Uterus (tissue), 2 donors: Measurements from ENCODE around the gene LGALS14.
"Not testable (repeated sequence)": the region's sequence is repeated elsewhere in the genome, so short reads cannot be mapped to it uniquely, and the experiment has no call there.

Source experiments
- CTCF ChIP-seq, 4 experiments: fragments of 200-600 bp in 2 of 4; fragments of 450-650 bp in 2 of 4; sonication (generic) in 2 of 4; IDR thresholded peaks; one replicate each; pipeline ENCODE4 v1.5.1; 2016 to 2019; ENCODE audit warnings: antibody characterized with exemption in 4 of 4, mild to moderate bottlenecking in 2 of 4, moderate library complexity in 1 of 4
- POLR2A ChIP-seq, 2 donors: fragments of 450-650 bp; IDR thresholded peaks; one replicate each; pipeline ENCODE4 v1.6.1; 2016; ENCODE audit warnings: antibody characterized with exemption in 2 of 2, mild to moderate bottlenecking in 1 of 2, moderate library complexity in 1 of 2

DNA sequence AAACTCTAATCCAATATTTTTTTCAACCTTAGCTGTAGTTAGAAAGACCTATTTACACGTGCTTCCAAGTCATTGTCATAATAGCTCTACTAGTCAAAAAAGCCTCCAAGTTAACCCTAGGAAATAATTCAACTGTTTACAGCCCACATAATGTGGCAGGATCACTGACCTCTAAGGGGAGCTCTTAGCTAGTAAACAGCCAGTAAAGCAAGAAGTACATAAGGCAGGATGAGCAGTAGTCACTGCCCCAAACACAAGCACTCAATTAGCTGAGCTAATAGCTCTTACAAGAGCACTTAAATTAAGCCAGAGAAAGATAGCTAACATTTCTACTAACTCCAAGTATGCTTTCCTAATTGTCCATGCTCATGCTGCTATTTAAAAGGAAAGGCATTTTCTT lies 30.4 kb upstream of the LGALS14 start:
- TF ChIP-seq POLR2A, CTCF (IDR thresholded peaks at IDR 0.05): not testable (repeated sequence)
